Nephron (organoid): ENCODE results near the gene KDM7A.
A peak's percentile ranks its signal among the peaks of the same experiment; 100 is the strongest.

Experiments used
- H3K27ac Mint-ChIP-seq, 3 experiments: 2 replicates each; pipeline ENCODE4 v1.8.0; 2020; ENCODE audit warnings: mixed read lengths in 3 of 3, mild to moderate bottlenecking in 2 of 3, moderate library complexity in 1 of 3
- H3K27me3 Mint-ChIP-seq: 2 replicates; pipeline ENCODE4 v1.8.0; 2021; ENCODE audit warnings: low read depth, mild to moderate bottlenecking, moderate library complexity, mixed read lengths
- H3K36me3 Mint-ChIP-seq: 2 replicates; pipeline ENCODE4 v1.8.0; 2020; ENCODE audit warnings: low read depth, mixed read lengths
- H3K4me1 Mint-ChIP-seq: 2 replicates; pipeline ENCODE4 v1.8.0; 2020; ENCODE audit warnings: mixed read lengths
- H3K4me3 Mint-ChIP-seq, 3 experiments: 2 replicates each; pipeline ENCODE4 v1.8.0; 2020; ENCODE audit warnings: mild to moderate bottlenecking in 3 of 3, mixed read lengths in 3 of 3, moderate library complexity in 2 of 3
- H3K9me3 Mint-ChIP-seq: 2 replicates; pipeline ENCODE4 v1.8.0; 2020; ENCODE audit warnings: mixed read lengths
- CTCF ChIP-seq, 3 experiments: fragments of 200-600 bp; sonication (generic); IDR thresholded peaks; one replicate each; pipeline ENCODE4 v1.5.0; 2021; ENCODE audit warnings: antibody characterized with exemption in 3 of 3; ENCODE audit not compliant: unreplicated experiment in 3 of 3

The KDM7A gene

GRCh38 chr7:140045697-140046096 lies 131.1 kb downstream of the KDM7A start:
- Mint-ChIP-seq H3K4me3 (no peak overlapping the region), H3K9me3 (no peaks in the 10 kb centered on the region), H3K27me3 (peaks cover 3% of the 10 kb centered on the region), H3K4me1 (peaks cover 18% of the 10 kb centered on the region), H3K36me3 (no peaks in the 10 kb centered on the region), H3K27ac (peak overlapping the region in 1 of 3 experiments; percentile 43)
- TF ChIP-seq CTCF (IDR thresholded peaks at IDR 0.05; ENCODE audit: unreplicated experiment in 3 of 3), result no peak

DNA sequence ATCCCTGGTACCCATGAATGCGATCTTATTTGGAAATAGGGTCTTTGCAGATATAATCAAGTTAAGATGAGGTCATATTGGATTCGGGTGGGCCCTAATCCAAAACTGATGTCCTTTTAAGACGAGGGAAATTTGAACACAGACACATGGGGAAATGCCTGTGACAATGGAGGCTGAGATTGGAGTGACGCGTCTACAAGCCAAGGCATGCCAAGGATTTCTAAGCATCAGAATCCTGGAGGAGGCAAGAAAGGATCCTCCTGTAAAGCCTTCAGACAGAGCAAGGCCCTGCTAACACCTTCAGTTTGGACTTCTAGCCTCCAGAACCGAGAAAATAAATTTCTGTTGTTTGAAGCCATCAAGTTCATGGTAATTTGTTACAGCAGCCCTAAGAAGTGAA lies 132.5 kb downstream of the KDM7A start:
- Mint-ChIP-seq H3K4me1 (peaks cover 20% of the 10 kb centered on the region), H3K4me3 (no peak overlapping the region)
- no peak for TF ChIP-seq CTCF (IDR thresholded peaks at IDR 0.05; ENCODE audit: unreplicated experiment in 3 of 3)

GRCh38 chr7:140042386-140042670 lies 134.5 kb downstream of the KDM7A start:
- H3K27ac Mint-ChIP-seq, result peak overlapping the region in 2 of 3 experiments; percentile 50 to 69
- H3K27me3 Mint-ChIP-seq, result peaks cover 10% of the 10 kb centered on the region
- no peak for TF ChIP-seq CTCF (IDR thresholded peaks at IDR 0.05; ENCODE audit: unreplicated experiment in 3 of 3)
- no peak overlapping the region for H3K4me3 Mint-ChIP-seq
- no peaks in the 10 kb centered on the region for H3K36me3 Mint-ChIP-seq
- peaks cover 26% of the 10 kb centered on the region for H3K4me1 Mint-ChIP-seq
- no peaks in the 10 kb centered on the region for H3K9me3 Mint-ChIP-seq

More for the DNA sequence above, 132.5 kb downstream of the KDM7A start:
- Mint-ChIP-seq H3K9me3 (no peaks in the 10 kb centered on the region), H3K27ac (no peak overlapping the region), H3K27me3 (peaks cover 7% of the 10 kb centered on the region), H3K36me3 (no peaks in the 10 kb centered on the region)

GRCh38 chr7:140041659-140042385 lies 135.0 kb downstream of the KDM7A start:
- no peak for TF ChIP-seq CTCF (IDR thresholded peaks at IDR 0.05; ENCODE audit: unreplicated experiment in 3 of 3)
- H3K4me3 Mint-ChIP-seq, result no peak overlapping the region
- H3K27me3 Mint-ChIP-seq, result peaks cover 10% of the 10 kb centered on the region
- no peaks in the 10 kb centered on the region for H3K9me3 Mint-ChIP-seq
- no peaks in the 10 kb centered on the region for H3K36me3 Mint-ChIP-seq
- peaks cover 26% of the 10 kb centered on the region for H3K4me1 Mint-ChIP-seq
- peak overlapping the region in 2 of 3 experiments; percentile 50 to 69 for H3K27ac Mint-ChIP-seq

- Mint-ChIP-seq H3K9me3 (no peaks in the 10 kb centered on the region), H3K27me3 (peaks cover 10% of the 10 kb centered on the region), H3K4me3 (no peak overlapping the region), H3K27ac (no peak overlapping the region), H3K36me3 (no peaks in the 10 kb centered on the region), H3K4me1 (peaks cover 19% of the 10 kb centered on the region)
- TF ChIP-seq CTCF (IDR thresholded peaks at IDR 0.05; ENCODE audit: unreplicated experiment in 3 of 3), result no peak
These were observed 136.9 kb downstream of the KDM7A start for GRCh38 chr7:140039896-140040295.

DNA sequence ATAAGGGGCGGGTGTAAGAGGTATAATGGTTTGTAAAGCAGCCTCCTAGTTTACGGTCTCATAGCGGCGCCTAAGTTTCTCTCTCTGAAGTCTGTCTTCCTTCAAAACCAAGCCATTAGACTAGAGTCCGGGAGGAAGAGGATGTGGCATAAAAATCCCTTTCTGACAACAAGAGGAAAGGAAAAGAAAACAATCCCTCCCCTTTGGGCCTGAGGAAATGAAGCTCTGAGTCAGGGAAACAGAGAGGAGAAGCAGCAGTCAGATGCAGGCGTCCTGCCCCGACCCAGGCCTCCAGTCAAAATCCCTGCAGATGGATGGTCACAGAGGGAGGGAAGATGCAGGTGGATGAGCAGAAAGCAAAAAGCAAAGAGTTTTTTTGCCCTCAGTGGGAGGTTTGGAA lies 137.7 kb downstream of the KDM7A start:
- H3K4me3 Mint-ChIP-seq, result no peak overlapping the region
- no peaks in the 10 kb centered on the region for H3K36me3 Mint-ChIP-seq
- no peaks in the 10 kb centered on the region for H3K9me3 Mint-ChIP-seq
- H3K27ac Mint-ChIP-seq, result peak overlapping the region in 1 of 3 experiments; percentile 2
- H3K27me3 Mint-ChIP-seq, result peaks cover 10% of the 10 kb centered on the region
- no peak for TF ChIP-seq CTCF (IDR thresholded peaks at IDR 0.05; ENCODE audit: unreplicated experiment in 3 of 3)
- peaks cover 19% of the 10 kb centered on the region for H3K4me1 Mint-ChIP-seq
